T-helper 2 cell treated with Interferon-gamma antibody and Interleukin-4, amounts not matched to agents 5 μg/mL and 100 μg/mL, for 36 hours (primary cell): Measurements from ENCODE around the gene JPH3.

ENCODE experiments used
- DNase-seq: peaks from one replicate; pipeline ENCODE4 v3.0.0; 2021; ENCODE audit warnings: low spot score
- H3K27ac Mint-ChIP-seq: one replicate; pipeline ENCODE4 v1.8.0; 2021; ENCODE audit warnings: mild to moderate bottlenecking, mixed read lengths
- H3K27me3 Mint-ChIP-seq: one replicate; pipeline ENCODE4 v1.8.0; 2021; ENCODE audit warnings: low read depth, mixed read lengths
- H3K36me3 Mint-ChIP-seq: one replicate; pipeline ENCODE4 v1.8.0; 2021; ENCODE audit warnings: low read depth, mixed read lengths
- H3K4me1 Mint-ChIP-seq: one replicate; pipeline ENCODE4 v1.8.0; 2021; ENCODE audit warnings: low read depth, mixed read lengths
- H3K4me3 Mint-ChIP-seq: one replicate; pipeline ENCODE4 v1.8.0; 2022; ENCODE audit warnings: mild to moderate bottlenecking, moderate library complexity, mixed read lengths
- H3K9me3 Mint-ChIP-seq: one replicate; pipeline ENCODE4 v1.8.0; 2021; ENCODE audit warnings: mixed read lengths

Gene JPH3

GRCh38 chr16:87685405-87685755 is 83.1 kb downstream of the JPH3 start:
- DNase-seq = no peak
- Mint-ChIP-seq H3K27me3 (no peaks in the 10 kb centered on the region), H3K4me1 (peaks cover 5% of the 10 kb centered on the region), H3K9me3 (no peaks in the 10 kb centered on the region), H3K4me3 (no peak overlapping the region), H3K36me3 (no peaks in the 10 kb centered on the region), H3K27ac (no peak overlapping the region)

- H3K4me3 Mint-ChIP-seq = no peak overlapping the region
- no peaks in the 10 kb centered on the region for H3K9me3 Mint-ChIP-seq
- peaks cover 5% of the 10 kb centered on the region for H3K4me1 Mint-ChIP-seq
- no peak overlapping the region for H3K27ac Mint-ChIP-seq
- no peaks in the 10 kb centered on the region for H3K27me3 Mint-ChIP-seq
- no peaks in the 10 kb centered on the region for H3K36me3 Mint-ChIP-seq
- DNase-seq = no peak
These were observed 83.5 kb downstream of the JPH3 start for GRCh38 chr16:87685766-87686165.

- Mint-ChIP-seq H3K4me3 (no peak overlapping the region), H3K36me3 (no peaks in the 10 kb centered on the region), H3K27me3 (no peaks in the 10 kb centered on the region), H3K9me3 (no peaks in the 10 kb centered on the region), H3K27ac (no peak overlapping the region), H3K4me1 (peaks cover 5% of the 10 kb centered on the region)
- DNase-seq = no peak
These were observed 84.4 kb downstream of the JPH3 start for GRCh38 chr16:87686697-87687096.

GRCh38 chr16:87687126-87687910 is 85.0 kb downstream of the JPH3 start:
- Mint-ChIP-seq H3K36me3 (no peaks in the 10 kb centered on the region), H3K27ac (no peak overlapping the region), H3K9me3 (no peaks in the 10 kb centered on the region), H3K4me1 (peaks cover 2% of the 10 kb centered on the region), H3K4me3 (no peak overlapping the region), H3K27me3 (no peaks in the 10 kb centered on the region)
- no peak for DNase-seq

- Mint-ChIP-seq H3K27ac (no peak overlapping the region), H3K27me3 (no peaks in the 10 kb centered on the region), H3K4me1 (no peaks in the 10 kb centered on the region), H3K4me3 (no peak overlapping the region), H3K9me3 (no peaks in the 10 kb centered on the region), H3K36me3 (no peaks in the 10 kb centered on the region)
- DNase-seq = no peak
These were observed 85.8 kb downstream of the JPH3 start for GRCh38 chr16:87687998-87688529.

- H3K27me3 Mint-ChIP-seq = no peaks in the 10 kb centered on the region
- DNase-seq = no peak
- H3K36me3 Mint-ChIP-seq = no peaks in the 10 kb centered on the region
- no peaks in the 10 kb centered on the region for H3K4me1 Mint-ChIP-seq
- H3K27ac Mint-ChIP-seq = no peak overlapping the region
- no peak overlapping the region for H3K4me3 Mint-ChIP-seq
- no peaks in the 10 kb centered on the region for H3K9me3 Mint-ChIP-seq
These were observed 86.8 kb downstream of the JPH3 start for GRCh38 chr16:87688876-87689815.

GRCh38 chr16:87689956-87690465 is 87.7 kb downstream of the JPH3 start:
- H3K4me3 Mint-ChIP-seq = no peak overlapping the region
- no peaks in the 10 kb centered on the region for H3K4me1 Mint-ChIP-seq
- H3K9me3 Mint-ChIP-seq = no peaks in the 10 kb centered on the region

GRCh38 chr16:87690911-87691685 is 88.8 kb downstream of the JPH3 start:
- Mint-ChIP-seq H3K27me3 (no peaks in the 10 kb centered on the region), H3K36me3 (no peaks in the 10 kb centered on the region), H3K4me1 (no peaks in the 10 kb centered on the region), H3K27ac (no peak overlapping the region), H3K9me3 (no peaks in the 10 kb centered on the region), H3K4me3 (no peak overlapping the region)
- no peak for DNase-seq

More at GRCh38 chr16:87689956-87690465, 87.7 kb downstream of the JPH3 start:
- DNase-seq = no peak
- Mint-ChIP-seq H3K27ac (no peak overlapping the region), H3K36me3 (no peaks in the 10 kb centered on the region), H3K27me3 (no peaks in the 10 kb centered on the region)

- no peaks in the 10 kb centered on the region for H3K9me3 Mint-ChIP-seq
- no peaks in the 10 kb centered on the region for H3K4me1 Mint-ChIP-seq
- no peak for DNase-seq
- no peaks in the 10 kb centered on the region for H3K27me3 Mint-ChIP-seq
- H3K36me3 Mint-ChIP-seq = no peaks in the 10 kb centered on the region
- no peak overlapping the region for H3K27ac Mint-ChIP-seq
- H3K4me3 Mint-ChIP-seq = no peak overlapping the region
These were observed 89.4 kb downstream of the JPH3 start for GRCh38 chr16:87691686-87692079.

- no peaks in the 10 kb centered on the region for H3K9me3 Mint-ChIP-seq
- no peak for DNase-seq
- H3K27ac Mint-ChIP-seq = no peak overlapping the region
- no peaks in the 10 kb centered on the region for H3K4me1 Mint-ChIP-seq
- no peaks in the 10 kb centered on the region for H3K27me3 Mint-ChIP-seq
- H3K4me3 Mint-ChIP-seq = no peak overlapping the region
- no peaks in the 10 kb centered on the region for H3K36me3 Mint-ChIP-seq
These were observed 89.9 kb downstream of the JPH3 start for GRCh38 chr16:87692176-87692575.

- H3K4me3 Mint-ChIP-seq = no peak overlapping the region
- no peaks in the 10 kb centered on the region for H3K36me3 Mint-ChIP-seq
- H3K4me1 Mint-ChIP-seq = no peaks in the 10 kb centered on the region
- H3K27ac Mint-ChIP-seq = no peak overlapping the region
- H3K27me3 Mint-ChIP-seq = no peaks in the 10 kb centered on the region
- no peak for DNase-seq
- H3K9me3 Mint-ChIP-seq = no peaks in the 10 kb centered on the region
These were observed 90.4 kb downstream of the JPH3 start for GRCh38 chr16:87692756-87693155.

GRCh38 chr16:87693827-87694226 is 91.5 kb downstream of the JPH3 start:
- Mint-ChIP-seq H3K4me1 (no peaks in the 10 kb centered on the region), H3K4me3 (no peak overlapping the region), H3K27me3 (no peaks in the 10 kb centered on the region), H3K27ac (no peak overlapping the region), H3K9me3 (no peaks in the 10 kb centered on the region), H3K36me3 (no peaks in the 10 kb centered on the region)
- no peak for DNase-seq

- Mint-ChIP-seq H3K4me3 (no peak overlapping the region), H3K27me3 (no peaks in the 10 kb centered on the region), H3K27ac (no peak overlapping the region), H3K9me3 (no peaks in the 10 kb centered on the region), H3K36me3 (no peaks in the 10 kb centered on the region), H3K4me1 (no peaks in the 10 kb centered on the region)
- no peak for DNase-seq
These were observed 92.3 kb downstream of the JPH3 start for GRCh38 chr16:87694441-87695125.
